HG03064 (cell line): ENCODE results near the gene HRH1.
"Not testable (repeated sequence)": the region's sequence is repeated elsewhere in the genome, so short reads cannot be mapped to it uniquely, and the experiment has no call there.

Experiments used
- ATAC-seq: cut with Tn5 transposase; IDR thresholded peaks from one replicate; pipeline ENCODE4 v1.9.1; 2021; ENCODE audit warnings: low read depth; ENCODE audit not compliant: unreplicated experiment

HRH1 gene

DNA sequence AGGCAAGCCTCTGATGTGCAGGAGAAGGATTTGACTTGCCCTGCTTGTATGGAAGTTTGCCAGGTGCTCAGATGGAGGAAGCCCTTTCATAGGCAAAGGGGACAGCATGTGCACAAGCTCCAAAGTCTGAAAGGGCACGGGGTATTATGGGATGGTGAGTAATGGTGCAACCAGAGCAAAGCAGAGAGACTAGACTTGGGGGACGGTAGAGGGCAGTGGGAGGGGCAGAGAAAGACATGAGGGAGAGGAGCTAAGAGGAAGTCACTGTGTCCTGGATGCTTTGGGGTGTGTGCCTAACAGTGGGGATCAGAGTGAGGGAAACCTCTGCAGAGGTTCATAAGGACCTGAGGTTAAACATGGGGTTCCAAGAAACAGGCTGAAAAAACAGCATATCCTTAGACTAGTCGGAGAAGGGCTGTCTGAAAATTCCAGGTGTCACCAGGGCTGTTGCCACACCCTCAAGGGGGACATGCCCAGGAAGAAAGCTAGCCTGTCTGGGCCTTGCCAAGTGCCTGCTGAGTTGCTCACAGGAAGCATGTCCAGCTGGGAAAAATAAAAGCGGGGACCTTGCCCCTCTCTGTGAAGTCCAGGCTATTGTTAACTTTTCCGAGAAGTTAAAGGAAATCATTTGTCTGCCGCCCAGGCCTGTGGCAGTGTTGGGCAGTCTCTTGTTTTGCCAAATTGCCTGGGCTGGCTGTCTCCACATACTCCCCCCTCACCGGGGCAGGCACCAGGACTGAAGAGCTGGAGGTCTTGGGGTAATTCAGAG lies 47.1 kb downstream of the HRH1 start:
- ATAC-seq, result no peak

GRCh38 chr3:11203961-11204360 lies 49.7 kb downstream of the HRH1 start:
- ATAC-seq, result no peak

- ATAC-seq, result no peak
Measured at GRCh38 chr3:11204697-11205348, 50.5 kb downstream of the HRH1 start.

GRCh38 chr3:11205881-11206280 lies 51.6 kb downstream of the HRH1 start:
- not testable (repeated sequence) for ATAC-seq

DNA sequence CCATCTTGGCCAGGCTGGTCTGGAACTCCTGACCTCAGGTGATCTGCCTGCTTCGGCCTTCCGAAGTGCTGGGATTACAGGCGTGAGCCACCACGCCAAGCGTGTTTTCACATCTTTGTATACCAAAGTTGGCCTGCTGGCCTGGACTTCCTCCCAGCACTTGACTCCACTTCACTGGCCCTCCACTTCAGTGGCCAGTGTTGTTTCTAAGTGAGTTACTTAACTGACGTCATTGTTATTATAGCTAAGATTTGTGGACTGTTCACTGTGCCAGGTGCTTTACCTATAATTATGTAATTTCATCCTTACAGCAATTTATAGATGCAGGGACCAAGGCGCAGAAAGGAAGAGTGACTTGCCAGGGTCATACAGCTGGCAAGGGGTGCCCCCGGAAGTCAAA lies 52.0 kb downstream of the HRH1 start:
- no peak for ATAC-seq

DNA sequence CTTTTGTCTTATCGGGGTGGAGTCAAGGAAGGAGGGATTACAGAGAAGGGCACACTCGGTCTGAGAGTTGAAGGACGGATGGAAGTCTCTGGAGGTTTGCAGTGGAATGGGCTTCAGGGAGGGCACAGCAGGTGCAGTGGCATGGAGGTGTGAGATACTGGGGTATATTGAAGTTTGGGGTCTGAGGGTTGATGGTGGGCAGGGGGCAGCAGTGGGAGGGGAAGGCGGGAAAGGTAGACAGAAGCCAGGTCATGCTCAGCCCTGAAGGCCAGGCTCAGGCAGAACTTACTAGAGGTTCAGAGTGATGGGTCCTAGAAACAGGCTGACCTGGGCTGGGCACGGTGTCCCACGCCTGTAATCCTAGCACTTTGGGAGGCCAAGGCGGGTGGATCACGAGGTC lies 52.7 kb downstream of the HRH1 start:
- no peak for ATAC-seq

- no peak for ATAC-seq
Measured at GRCh38 chr3:11211531-11212298, 57.4 kb downstream of the HRH1 start.

- ATAC-seq, result no peak
Measured at GRCh38 chr3:11212299-11212608, 58.0 kb downstream of the HRH1 start.

DNA sequence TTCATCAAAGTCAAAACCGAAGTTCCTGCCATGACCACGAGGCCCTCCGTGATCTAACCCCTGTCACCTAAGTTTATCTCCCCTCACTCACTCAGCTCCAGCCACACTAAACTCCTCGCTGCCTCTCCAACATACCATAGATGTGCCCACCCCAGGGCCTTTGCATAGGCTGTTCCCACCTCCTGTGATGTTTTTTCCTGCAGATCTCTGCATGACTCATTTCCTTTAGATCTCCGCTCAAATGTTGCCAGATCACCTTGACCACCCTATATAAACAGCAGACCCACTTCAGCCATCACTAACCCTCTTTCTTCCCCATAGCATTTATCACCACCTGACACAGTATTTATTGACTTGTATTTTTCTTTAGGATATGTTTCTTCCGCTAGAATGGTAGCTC lies 58.5 kb downstream of the HRH1 start:
- ATAC-seq, result no peak

DNA sequence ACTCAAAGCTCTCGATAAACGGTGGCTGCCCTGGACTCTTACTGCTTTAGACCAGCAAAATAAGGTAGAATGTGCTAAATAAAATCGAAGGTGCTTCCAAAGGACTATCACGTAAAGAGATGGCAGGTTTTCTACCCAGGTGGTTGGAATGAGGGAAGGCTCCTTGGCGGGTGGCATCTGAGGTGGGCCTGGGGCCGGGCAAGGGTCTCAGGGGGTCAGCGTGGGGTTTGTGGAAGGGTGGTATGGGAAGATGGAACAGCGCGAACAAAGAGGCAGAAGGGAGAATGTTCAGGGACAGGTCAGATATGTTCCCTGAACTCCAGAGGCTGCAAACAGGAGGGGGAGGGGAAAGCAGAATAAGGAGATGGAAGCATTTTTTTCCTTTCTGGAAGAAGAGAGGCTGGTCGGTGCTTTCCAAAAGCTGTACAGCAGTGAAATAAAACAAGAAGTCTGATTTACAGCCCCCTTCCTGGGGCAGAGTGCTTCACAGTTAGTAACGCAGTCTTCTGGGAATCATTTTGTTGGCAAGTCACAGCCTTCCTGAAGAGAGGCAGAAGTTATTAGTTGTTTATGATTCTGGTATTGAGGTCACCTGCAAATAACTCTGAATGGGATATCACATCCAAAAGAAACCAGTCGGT lies 59.6 kb downstream of the HRH1 start:
- no peak for ATAC-seq

- ATAC-seq, result no peak
Measured at GRCh38 chr3:11214451-11214978, 60.2 kb downstream of the HRH1 start.

DNA sequence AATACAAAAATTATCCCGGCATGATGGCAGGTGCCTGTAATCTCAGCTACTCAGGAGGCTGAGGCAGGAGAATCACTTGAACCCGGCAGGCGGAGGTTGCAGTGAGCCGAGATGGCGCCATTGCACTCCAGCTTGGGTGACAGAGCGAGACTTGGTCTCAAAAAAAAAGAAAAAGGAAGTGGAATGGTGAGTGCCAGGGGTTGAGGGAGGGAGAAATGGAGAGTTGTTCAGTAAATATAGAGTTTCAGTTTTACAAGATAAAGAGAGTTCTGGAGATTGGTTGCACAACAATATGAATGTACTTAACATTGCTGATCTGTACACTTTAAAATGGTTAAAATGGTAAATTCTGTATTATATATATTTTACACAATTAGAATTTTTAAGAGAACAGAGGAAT lies 63.1 kb downstream of the HRH1 start:
- not testable (repeated sequence) for ATAC-seq

- ATAC-seq, result no peak
Measured at GRCh38 chr3:11220230-11220629, 65.9 kb downstream of the HRH1 start.

- ATAC-seq, result no peak
Measured at GRCh38 chr3:11221818-11222415, 67.6 kb downstream of the HRH1 start.

- ATAC-seq, result no peak
Measured at GRCh38 chr3:11224010-11224409, 69.7 kb downstream of the HRH1 start.

GRCh38 chr3:11224870-11225229 lies 70.6 kb downstream of the HRH1 start:
- ATAC-seq, result no peak

DNA sequence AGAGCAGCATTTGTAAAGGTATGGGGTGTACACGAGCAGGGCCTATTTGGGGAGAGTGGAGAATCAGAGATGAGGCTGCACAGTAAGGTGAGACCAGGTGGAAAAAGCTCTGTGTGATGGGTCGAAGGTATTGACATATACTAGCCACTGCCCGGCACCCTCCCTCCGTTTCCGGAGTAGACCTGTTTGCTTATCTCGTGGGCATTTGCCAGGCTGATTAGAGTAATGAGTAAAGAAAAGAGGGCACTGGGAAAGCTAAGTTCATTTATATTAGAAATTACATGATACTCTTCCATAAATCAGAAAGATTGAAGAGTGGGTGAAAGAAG lies 71.7 kb downstream of the HRH1 start:
- no peak for ATAC-seq

DNA sequence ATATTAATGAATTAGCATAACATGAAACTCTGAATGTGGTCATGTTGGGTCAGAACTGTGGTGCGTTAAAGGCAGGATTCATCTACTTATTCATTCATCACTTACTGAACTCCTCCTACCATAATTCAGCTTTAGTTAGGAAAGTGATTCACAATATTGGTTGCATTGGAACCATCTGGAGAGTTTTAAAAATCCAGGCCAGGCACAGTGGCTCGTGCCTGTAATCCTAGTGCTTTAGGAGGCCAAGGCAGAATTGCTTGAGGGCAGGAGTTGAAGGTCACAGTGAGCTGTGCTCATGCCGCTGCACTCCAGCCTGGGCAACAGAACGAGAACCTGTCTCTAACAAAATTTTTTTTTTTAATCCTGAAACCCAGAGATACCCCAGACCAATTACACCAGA lies 73.7 kb downstream of the HRH1 start:
- no peak for ATAC-seq

GRCh38 chr3:11230125-11230524 lies 75.8 kb downstream of the HRH1 start:
- no peak for ATAC-seq

GRCh38 chr3:11230832-11231231 lies 76.5 kb downstream of the HRH1 start:
- ATAC-seq, result no peak

DNA sequence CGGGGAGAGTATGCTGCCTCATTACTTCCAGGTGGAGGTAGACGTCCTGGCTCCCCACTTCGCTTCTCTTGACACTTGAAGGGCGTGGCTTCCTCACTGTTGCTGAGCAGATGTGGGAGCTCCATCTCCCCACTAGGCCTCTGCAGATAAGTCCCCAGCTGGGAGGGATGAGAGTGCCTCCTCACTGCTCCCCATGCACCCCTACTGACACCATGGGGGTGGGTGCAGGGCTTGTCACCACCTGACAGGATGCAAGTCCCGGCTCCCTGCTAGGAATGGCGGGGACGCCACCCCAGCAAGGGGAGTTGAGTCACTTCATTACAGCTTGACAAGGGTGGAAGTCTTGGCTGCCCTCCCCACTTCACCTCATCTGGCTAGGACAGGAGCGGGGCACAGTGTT lies 81.1 kb downstream of the HRH1 start:
- no peak for ATAC-seq
